ENCODE results near the gene HRH2. TPM values are rescaled to one million over a fixed set of nuclear protein-coding genes. Genes with fewer than 3 reads are reported as not detected.
A peak's percentile ranks its signal among the peaks of the same experiment; 100 is the strongest.

Gene HRH2
- total RNA-seq, 1 experiment from 2014 or later: 9.3 TPM

DNA sequence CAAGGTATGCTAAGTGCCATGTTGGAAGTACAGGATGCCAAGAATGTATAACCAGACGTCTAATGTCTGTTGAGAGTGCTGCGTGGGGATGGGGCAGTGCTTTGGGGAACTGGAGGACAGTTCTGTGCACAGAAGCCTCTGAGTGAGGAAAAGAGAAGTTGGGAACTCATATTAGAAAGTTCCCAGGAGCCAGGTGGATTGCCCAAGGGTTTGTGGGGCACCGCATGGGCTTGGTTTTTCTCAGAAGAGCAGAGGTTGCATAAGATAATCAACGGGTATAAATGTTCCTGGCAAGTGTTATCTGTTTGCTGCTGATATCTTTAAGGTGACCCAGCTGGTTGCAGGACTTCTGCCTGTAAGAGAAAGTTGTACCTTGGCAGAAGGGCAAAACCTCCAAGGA, 13.1 kb downstream of the HRH2 start:
- CTCF ChIA-PET: interaction anchor here (3.7 kb wide), 1 partner anchor 137 kb away, joined by 20 read pairs; no protein-coding TSS in a partner anchor
- H3K27me3 Mint-ChIP-seq (ENCODE audit: low read depth): no peaks in the 10 kb centered on the region

DNA sequence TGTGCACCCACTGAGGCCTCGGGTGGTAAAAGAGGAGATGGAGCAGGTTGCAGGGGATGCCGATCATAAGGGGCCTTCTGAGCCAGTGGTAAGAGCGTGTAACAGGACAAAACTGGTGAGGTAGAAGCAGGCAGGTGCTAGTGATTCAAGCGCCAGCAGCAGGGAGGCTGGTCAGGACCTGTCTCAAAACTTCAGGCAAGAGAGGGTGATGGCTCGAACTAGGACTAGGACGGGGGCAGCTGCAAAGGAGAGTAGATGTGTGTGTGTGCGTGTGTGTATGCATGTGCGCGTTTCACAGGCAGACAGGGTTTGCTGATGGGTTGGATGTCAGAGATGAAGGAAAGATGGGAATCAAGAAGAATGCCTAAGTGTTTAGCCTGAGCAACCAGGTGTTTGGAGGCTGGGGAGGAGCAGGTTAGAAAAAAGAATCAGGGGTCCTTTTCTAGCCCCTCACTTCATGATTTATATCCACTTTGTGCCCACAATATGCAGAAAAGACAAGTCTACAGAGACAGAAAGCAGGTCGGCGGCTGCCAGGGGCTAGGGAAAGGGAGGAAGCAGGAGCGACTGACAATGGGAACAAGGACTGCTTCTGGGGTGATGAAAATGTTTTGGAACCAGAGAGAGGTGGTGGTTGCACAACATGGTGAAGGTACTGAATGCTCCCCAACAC, 15.2 kb downstream of the HRH2 start:
- Mint-ChIP-seq H3K4me3 (no peak overlapping the region), H3K9me3 (no peaks in the 10 kb centered on the region), H3K4me1 (peaks cover 16% of the 10 kb centered on the region), H3K36me3 (no peaks in the 10 kb centered on the region), H3K27me3 (ENCODE audit: low read depth) (no peaks in the 10 kb centered on the region), H3K27ac (0 out of 2 replicates have a peak overlapping the region, but pooled peaks have one; percentile 24)
- ChIA-PET POLR2A (no interaction called here), CTCF (interaction anchor here (3.7 kb wide), 1 partner anchor 139 kb away, joined by 20 read pairs; no protein-coding TSS in a partner anchor)
- ATAC-seq (no peak), DNase-seq (ENCODE audit: low spot score) (no peak)
- TF ChIP-seq, protein P1, sequence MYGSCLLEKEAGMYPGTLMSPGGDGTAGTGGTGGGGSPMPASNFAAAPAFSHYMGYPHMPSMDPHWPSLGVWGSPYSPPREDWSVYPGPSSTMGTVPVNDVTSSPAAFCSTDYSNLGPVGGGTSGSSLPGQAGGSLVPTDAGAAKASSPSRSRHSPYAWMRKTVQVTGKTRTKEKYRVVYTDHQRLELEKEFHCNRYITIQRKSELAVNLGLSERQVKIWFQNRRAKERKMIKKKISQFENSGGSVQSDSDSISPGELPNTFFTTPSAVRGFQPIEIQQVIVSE (CRISPR knock-in tag; IDR thresholded peaks at IDR 0.05; ENCODE audit: borderline replicate concordance): no peak
- no peak for TF ChIP-seq ZNF219 (CRISPR knock-in tag; IDR thresholded peaks at IDR 0.05; ENCODE audit: borderline replicate concordance)

More for the DNA sequence above, 13.1 kb downstream of the HRH2 start:
- Mint-ChIP-seq H3K36me3 (no peaks in the 10 kb centered on the region), H3K9me3 (no peaks in the 10 kb centered on the region), H3K27ac (peak overlapping the region; percentile 45; the same call in 1 of the 2 replicates), H3K4me3 (no peak overlapping the region), H3K4me1 (peaks cover 9% of the 10 kb centered on the region)
- ATAC-seq (no peak), DNase-seq (ENCODE audit: low spot score) (no peak)
- POLR2A ChIA-PET: no interaction called here
- no peak for TF ChIP-seq ZNF317 (CRISPR knock-in tag; IDR thresholded peaks at IDR 0.05; ENCODE audit: borderline replicate concordance, low read depth)
- no peak for TF ChIP-seq SMAD4 (CRISPR knock-in tag; IDR thresholded peaks at IDR 0.05)
- TF ChIP-seq, protein P2, sequence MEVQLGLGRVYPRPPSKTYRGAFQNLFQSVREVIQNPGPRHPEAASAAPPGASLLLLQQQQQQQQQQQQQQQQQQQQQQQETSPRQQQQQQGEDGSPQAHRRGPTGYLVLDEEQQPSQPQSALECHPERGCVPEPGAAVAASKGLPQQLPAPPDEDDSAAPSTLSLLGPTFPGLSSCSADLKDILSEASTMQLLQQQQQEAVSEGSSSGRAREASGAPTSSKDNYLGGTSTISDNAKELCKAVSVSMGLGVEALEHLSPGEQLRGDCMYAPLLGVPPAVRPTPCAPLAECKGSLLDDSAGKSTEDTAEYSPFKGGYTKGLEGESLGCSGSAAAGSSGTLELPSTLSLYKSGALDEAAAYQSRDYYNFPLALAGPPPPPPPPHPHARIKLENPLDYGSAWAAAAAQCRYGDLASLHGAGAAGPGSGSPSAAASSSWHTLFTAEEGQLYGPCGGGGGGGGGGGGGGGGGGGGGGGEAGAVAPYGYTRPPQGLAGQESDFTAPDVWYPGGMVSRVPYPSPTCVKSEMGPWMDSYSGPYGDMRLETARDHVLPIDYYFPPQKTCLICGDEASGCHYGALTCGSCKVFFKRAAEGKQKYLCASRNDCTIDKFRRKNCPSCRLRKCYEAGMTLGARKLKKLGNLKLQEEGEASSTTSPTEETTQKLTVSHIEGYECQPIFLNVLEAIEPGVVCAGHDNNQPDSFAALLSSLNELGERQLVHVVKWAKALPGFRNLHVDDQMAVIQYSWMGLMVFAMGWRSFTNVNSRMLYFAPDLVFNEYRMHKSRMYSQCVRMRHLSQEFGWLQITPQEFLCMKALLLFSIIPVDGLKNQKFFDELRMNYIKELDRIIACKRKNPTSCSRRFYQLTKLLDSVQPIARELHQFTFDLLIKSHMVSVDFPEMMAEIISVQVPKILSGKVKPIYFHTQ (CRISPR knock-in tag; IDR thresholded peaks at IDR 0.05): no peak
- no peak for TF ChIP-seq NR3C1 (CRISPR knock-in tag; conservative IDR thresholded peaks at IDR 0.05; ENCODE audit: low read depth)
- TF ChIP-seq, protein P3, sequence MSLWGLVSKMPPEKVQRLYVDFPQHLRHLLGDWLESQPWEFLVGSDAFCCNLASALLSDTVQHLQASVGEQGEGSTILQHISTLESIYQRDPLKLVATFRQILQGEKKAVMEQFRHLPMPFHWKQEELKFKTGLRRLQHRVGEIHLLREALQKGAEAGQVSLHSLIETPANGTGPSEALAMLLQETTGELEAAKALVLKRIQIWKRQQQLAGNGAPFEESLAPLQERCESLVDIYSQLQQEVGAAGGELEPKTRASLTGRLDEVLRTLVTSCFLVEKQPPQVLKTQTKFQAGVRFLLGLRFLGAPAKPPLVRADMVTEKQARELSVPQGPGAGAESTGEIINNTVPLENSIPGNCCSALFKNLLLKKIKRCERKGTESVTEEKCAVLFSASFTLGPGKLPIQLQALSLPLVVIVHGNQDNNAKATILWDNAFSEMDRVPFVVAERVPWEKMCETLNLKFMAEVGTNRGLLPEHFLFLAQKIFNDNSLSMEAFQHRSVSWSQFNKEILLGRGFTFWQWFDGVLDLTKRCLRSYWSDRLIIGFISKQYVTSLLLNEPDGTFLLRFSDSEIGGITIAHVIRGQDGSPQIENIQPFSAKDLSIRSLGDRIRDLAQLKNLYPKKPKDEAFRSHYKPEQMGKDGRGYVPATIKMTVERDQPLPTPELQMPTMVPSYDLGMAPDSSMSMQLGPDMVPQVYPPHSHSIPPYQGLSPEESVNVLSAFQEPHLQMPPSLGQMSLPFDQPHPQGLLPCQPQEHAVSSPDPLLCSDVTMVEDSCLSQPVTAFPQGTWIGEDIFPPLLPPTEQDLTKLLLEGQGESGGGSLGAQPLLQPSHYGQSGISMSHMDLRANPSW (CRISPR knock-in tag; conservative IDR thresholded peaks at IDR 0.05; ENCODE audit: low read depth): no peak
- TF ChIP-seq OVOL2 (CRISPR knock-in tag; IDR thresholded peaks at IDR 0.05; ENCODE audit: borderline replicate concordance): no peak
- TF ChIP-seq, protein P4, sequence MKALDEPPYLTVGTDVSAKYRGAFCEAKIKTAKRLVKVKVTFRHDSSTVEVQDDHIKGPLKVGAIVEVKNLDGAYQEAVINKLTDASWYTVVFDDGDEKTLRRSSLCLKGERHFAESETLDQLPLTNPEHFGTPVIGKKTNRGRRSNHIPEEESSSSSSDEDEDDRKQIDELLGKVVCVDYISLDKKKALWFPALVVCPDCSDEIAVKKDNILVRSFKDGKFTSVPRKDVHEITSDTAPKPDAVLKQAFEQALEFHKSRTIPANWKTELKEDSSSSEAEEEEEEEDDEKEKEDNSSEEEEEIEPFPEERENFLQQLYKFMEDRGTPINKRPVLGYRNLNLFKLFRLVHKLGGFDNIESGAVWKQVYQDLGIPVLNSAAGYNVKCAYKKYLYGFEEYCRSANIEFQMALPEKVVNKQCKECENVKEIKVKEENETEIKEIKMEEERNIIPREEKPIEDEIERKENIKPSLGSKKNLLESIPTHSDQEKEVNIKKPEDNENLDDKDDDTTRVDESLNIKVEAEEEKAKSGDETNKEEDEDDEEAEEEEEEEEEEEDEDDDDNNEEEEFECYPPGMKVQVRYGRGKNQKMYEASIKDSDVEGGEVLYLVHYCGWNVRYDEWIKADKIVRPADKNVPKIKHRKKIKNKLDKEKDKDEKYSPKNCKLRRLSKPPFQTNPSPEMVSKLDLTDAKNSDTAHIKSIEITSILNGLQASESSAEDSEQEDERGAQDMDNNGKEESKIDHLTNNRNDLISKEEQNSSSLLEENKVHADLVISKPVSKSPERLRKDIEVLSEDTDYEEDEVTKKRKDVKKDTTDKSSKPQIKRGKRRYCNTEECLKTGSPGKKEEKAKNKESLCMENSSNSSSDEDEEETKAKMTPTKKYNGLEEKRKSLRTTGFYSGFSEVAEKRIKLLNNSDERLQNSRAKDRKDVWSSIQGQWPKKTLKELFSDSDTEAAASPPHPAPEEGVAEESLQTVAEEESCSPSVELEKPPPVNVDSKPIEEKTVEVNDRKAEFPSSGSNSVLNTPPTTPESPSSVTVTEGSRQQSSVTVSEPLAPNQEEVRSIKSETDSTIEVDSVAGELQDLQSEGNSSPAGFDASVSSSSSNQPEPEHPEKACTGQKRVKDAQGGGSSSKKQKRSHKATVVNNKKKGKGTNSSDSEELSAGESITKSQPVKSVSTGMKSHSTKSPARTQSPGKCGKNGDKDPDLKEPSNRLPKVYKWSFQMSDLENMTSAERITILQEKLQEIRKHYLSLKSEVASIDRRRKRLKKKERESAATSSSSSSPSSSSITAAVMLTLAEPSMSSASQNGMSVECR (CRISPR knock-in tag; IDR thresholded peaks at IDR 0.05; ENCODE audit: borderline replicate concordance): no peak
- TF ChIP-seq, protein P5, sequence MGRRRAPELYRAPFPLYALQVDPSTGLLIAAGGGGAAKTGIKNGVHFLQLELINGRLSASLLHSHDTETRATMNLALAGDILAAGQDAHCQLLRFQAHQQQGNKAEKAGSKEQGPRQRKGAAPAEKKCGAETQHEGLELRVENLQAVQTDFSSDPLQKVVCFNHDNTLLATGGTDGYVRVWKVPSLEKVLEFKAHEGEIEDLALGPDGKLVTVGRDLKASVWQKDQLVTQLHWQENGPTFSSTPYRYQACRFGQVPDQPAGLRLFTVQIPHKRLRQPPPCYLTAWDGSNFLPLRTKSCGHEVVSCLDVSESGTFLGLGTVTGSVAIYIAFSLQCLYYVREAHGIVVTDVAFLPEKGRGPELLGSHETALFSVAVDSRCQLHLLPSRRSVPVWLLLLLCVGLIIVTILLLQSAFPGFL (CRISPR knock-in tag; IDR thresholded peaks at IDR 0.05; ENCODE audit: borderline replicate concordance): no peak
- no peak for TF ChIP-seq NFATC4 (CRISPR knock-in tag; IDR thresholded peaks at IDR 0.05)

All from WTC11 (cell line).